SK-MEL-5 (cell line): Measurements from ENCODE around the gene HACD2. TPM values are rescaled to one million over a fixed set of nuclear protein-coding genes. Genes with fewer than 3 reads are reported as not detected.
A peak's percentile ranks its signal among the peaks of the same experiment; 100 is the strongest.

Source experiments
- DNase-seq: peaks from one replicate; pipeline ENCODE4 v3.0.0-alpha.2; 2016; ENCODE audit warnings: low read depth, low spot score
- in situ Hi-C: cut with HindIII; loops from 2 replicates; pipeline ENCODE4 v1.10.0; 2016; ENCODE audit warnings: low sequenced_read_pairs, high pct_unique_total_duplicates, low pct_unique_long_range_greater_than_20kb
- total RNA-seq: library from RNA; depleted of rRNA; stranded (reverse); fragments of >200 nt; shearing (Covaris generic); gene quantifications from 2 replicates; pipeline ENCODE4 v1.2.3, GENCODE V29; 2014

Gene HACD2
- total RNA-seq, 1 experiment from 2014 or later, result 13.7 TPM

DNA sequence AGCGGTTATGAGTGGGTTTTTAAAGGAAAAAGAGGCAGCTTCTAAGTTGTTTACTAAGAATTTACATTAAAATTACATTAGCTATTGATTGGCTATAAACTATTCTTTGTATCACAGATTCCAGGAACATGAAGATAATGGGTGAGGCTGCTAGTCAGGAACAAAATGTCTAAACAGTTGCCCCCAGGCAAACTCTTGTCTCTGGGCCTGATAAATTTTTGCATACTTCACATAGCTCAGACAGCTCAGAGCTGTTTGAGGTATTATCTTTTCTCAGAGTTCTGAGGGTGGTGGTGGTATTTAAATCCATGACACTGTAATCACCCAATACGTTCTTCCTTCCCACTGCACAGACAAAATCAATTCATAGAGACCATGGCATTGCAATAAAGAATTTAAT is 2.1 kb upstream of the HACD2 start:
- DNase-seq, result no peak
- in situ Hi-C loops, result no loop called here

GRCh38 chr3:123586131-123586530 is 1.3 kb upstream of the HACD2 start:
- in situ Hi-C loops, result no loop called here
- DNase-seq, result peak; percentile 71

DNA sequence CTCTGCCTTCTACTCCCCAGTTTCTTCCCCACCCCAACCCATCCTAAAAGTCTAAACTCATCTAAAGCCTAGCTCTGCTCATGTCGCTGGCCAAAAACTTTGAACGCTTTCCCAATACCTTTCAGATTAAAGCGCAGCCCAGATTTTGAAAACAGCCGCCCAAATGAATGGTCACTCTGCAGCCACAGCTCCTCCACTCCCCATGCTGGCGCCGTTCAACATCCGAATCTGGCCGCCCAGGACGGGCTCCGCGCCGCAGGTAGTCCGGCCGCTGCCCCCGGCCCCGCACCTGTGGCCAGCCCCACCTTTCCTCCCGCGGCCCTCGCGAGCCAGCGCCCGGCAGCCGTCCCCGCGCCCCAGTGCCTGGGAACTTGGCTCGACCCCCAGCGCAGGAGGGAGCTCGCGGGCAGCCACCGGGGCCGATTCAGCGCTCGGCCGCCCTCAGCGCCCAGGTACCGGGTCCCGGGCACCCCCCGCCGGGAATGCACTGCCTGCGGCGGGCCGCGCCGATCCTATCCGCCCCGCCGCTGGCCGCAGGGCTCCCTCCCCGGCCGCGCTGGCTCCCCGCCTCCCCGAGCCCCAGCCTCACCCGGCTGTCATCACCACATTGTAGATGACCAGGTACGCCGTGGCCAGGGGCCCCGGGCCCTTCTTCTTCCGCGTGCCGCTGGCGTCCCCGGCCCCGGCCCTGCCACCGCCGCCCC is 417 bp downstream of the HACD2 start:
- peak; percentile 15 for DNase-seq
- in situ Hi-C loops, result no loop called here

DNA sequence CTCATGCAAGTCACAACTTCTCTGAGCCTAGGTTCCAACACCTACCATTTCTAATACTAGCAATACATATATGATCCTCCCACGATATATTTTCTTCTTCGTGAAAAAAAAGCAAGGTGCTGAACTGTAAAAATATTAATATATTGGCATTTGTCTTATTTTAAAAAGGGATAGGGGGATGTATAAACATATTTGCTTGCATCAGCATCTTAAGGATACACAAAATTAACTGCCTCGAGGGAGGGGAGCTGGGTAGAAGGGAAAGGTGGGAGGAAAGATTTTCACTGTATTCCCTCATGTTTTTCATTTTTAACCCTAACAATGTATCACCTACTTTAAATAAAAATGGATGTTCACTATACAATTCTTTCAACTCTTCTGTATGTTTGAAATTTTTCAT is 1.3 kb downstream of the HACD2 start:
- in situ Hi-C loops, result no loop called here
- DNase-seq, result no peak

GRCh38 chr3:123582315-123582714 is 2.5 kb downstream of the HACD2 start:
- no peak for DNase-seq
- in situ Hi-C loops, result no loop called here

- DNase-seq, result no peak
- in situ Hi-C loops, result no loop called here
These were observed 8.7 kb downstream of the HACD2 start for GRCh38 chr3:123576122-123576521.

GRCh38 chr3:123571973-123572365 is 12.9 kb downstream of the HACD2 start:
- no peak for DNase-seq
- in situ Hi-C loops, result no loop called here

DNA sequence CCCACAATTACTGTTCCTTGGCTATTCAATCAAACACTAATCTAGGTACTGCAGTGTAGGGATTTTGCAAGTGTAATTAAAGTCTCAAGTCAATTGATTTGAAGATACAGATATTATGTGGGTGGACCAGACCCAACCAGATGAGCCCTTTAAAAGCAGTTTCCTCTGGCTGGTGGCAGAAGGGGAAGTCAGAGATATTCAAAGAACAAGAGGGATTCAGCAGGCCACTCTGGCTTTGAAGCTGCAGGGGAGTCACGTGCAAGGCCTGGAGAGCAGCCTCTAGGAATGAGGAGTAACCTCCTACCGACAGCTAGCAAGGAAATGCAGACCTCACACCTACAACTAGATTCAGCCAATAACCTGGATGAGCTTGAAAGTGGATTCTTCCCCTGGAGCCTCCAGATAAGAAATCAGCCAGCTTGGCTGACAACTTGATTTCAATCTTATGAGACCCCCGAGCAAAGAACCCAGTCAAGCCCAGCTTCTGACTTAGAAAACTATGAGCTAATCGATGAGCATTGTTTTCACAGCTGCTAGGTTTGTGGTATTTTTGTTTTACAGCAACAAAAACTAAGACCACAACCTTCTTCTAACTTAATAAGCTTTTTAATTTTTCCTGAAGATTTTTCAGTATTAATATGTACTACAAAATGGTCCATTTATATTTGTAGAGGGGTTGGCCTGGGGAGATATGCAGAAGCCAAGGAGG is 13.4 kb downstream of the HACD2 start:
- DNase-seq, result no peak
- in situ Hi-C loops, result no loop called here

DNA sequence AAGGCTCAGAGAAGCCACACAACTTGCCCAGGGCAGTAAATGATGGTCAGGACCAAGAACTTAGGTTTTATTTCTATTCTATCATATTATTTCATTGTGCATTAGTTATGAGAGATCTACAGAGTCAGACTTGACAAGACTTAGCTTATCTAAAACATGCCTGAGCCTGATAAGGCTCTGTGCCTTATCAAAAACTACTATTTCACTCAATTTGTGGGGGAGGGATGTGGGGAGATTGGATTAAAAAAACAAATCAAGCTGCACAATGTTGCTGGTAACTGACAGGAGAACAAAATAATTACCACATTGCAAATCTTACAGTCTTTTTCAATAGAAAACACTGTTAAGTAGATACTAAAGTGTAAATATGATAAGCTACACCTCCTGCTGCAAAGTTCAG is 16.0 kb downstream of the HACD2 start:
- in situ Hi-C loops, result no loop called here
- no peak for DNase-seq

DNA sequence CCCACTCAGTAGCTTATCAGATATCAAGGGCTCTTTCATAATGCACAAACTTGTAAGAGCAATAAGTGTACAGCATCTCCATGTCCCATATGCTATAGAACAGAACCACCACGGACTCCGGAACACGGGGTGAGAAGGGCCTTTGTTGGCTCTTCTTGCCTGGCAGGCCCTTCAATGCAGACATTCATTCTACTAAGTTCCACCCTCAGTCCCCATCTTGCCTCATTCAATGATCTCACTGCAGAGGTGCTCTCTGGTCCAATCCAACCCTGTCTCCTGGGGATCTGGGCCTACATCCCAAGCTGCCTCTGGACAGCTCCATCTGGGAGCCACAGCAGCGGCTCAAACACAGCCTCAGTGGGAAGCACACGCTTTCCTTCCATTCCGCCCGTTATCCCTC is 16.8 kb downstream of the HACD2 start:
- in situ Hi-C loops, result no loop called here
- peak; percentile 66 for DNase-seq

- no peak for DNase-seq
- in situ Hi-C loops, result no loop called here
These were observed 20.8 kb downstream of the HACD2 start for GRCh38 chr3:123564056-123564455.

- no peak for DNase-seq
- in situ Hi-C loops, result no loop called here
These were observed 22.3 kb downstream of the HACD2 start for GRCh38 chr3:123562547-123562946.

GRCh38 chr3:123561188-123561587 is 23.7 kb downstream of the HACD2 start:
- in situ Hi-C loops, result no loop called here
- DNase-seq, result no peak

- in situ Hi-C loops, result no loop called here
- peak; percentile 67 for DNase-seq
These were observed 25.6 kb downstream of the HACD2 start for GRCh38 chr3:123559040-123559861.

- in situ Hi-C loops, result no loop called here
These were observed 31.3 kb downstream of the HACD2 start for GRCh38 chr3:123553536-123553935.

GRCh38 chr3:123552768-123553167 is 32.1 kb downstream of the HACD2 start:
- in situ Hi-C loops, result no loop called here
- no peak for DNase-seq

More at GRCh38 chr3:123553536-123553935, 31.3 kb downstream of the HACD2 start:
- DNase-seq, result no peak

- peak; percentile 48 for DNase-seq
- in situ Hi-C loops, result no loop called here
These were observed 32.6 kb downstream of the HACD2 start for GRCh38 chr3:123552095-123552714.

- DNase-seq, result no peak
- in situ Hi-C loops, result no loop called here
These were observed 36.9 kb downstream of the HACD2 start for GRCh38 chr3:123547881-123548519.
